Hepatocyte (in vitro differentiated cells): Measurements from ENCODE around the gene ZNF334. TPM values are rescaled to one million over a fixed set of nuclear protein-coding genes. Genes with fewer than 3 reads are reported as not detected.

ENCODE experiments used
- DNase-seq: peaks from one replicate; pipeline ENCODE4 v3.0.0-alpha.2; 2016; ENCODE audit warnings: low spot score
- H2AFZ ChIP-seq: fragments of 200-600 bp; sonication (generic); 2 replicates; pipeline ENCODE4 v1.6.0; 2016; ENCODE audit warnings: antibody characterized with exemption, mild to moderate bottlenecking
- H3K27ac ChIP-seq: fragments of 200-600 bp; sonication (generic); 2 replicates; pipeline ENCODE4 v1.5.1; 2016; ENCODE audit warnings: mild to moderate bottlenecking
- H3K27me3 ChIP-seq: fragments of 200-600 bp; sonication (generic); 2 replicates; pipeline ENCODE4 v1.6.1; 2016
- H3K36me3 ChIP-seq: fragments of 200-600 bp; sonication (generic); replicated peaks from 2 replicates; pipeline ENCODE4 v1.5.1; 2016; ENCODE audit warnings: low read depth; ENCODE audit not compliant: insufficient read depth
- H3K4me1 ChIP-seq: fragments of 200-600 bp; sonication (generic); 2 replicates; pipeline ENCODE4 v1.5.1; 2016; ENCODE audit warnings: mild to moderate bottlenecking, moderate library complexity; ENCODE audit not compliant: insufficient read depth
- H3K4me2 ChIP-seq: fragments of 200-600 bp; sonication (generic); 2 replicates; pipeline ENCODE4 v1.6.0; 2016
- H3K4me3 ChIP-seq: fragments of 200-600 bp; sonication (generic); 2 replicates; pipeline ENCODE4 v1.5.1; 2016; ENCODE audit warnings: mild to moderate bottlenecking
- H3K79me2 ChIP-seq: fragments of 200-600 bp; sonication (generic); 2 replicates; pipeline ENCODE4 v1.6.0; 2017; ENCODE audit warnings: mild to moderate bottlenecking
- H3K9me2 ChIP-seq: fragments of 200-600 bp; sonication (generic); replicated peaks from 2 replicates; pipeline ENCODE4 v1.6.0; 2017; ENCODE audit warnings: mild to moderate bottlenecking; ENCODE audit not compliant: insufficient read depth
- H3K9me3 ChIP-seq: fragments of 200-600 bp; sonication (generic); 2 replicates; pipeline ENCODE4 v1.5.1; 2016; ENCODE audit warnings: low read depth, mild to moderate bottlenecking
- H4K20me1 ChIP-seq: fragments of 200-600 bp; sonication (generic); 2 replicates; pipeline ENCODE4 v1.6.0; 2016; ENCODE audit warnings: mild to moderate bottlenecking; ENCODE audit not compliant: insufficient read depth, poor library complexity, severe bottlenecking
- CTCF ChIP-seq: fragments of 200-600 bp; sonication (generic); IDR thresholded peaks from 2 replicates; pipeline ENCODE4 v1.5.1; 2016; ENCODE audit warnings: antibody characterized with exemption, mild to moderate bottlenecking; ENCODE audit not compliant: poor library complexity
- EZH2 ChIP-seq: fragments of 200-600 bp; sonication (generic); IDR thresholded peaks from 2 replicates; pipeline ENCODE4 v1.6.1; 2016; ENCODE audit warnings: antibody characterized with exemption, mild to moderate bottlenecking, borderline replicate concordance
- EZH2phosphoT487 ChIP-seq: fragments of 200-600 bp; sonication (generic); IDR thresholded peaks from one replicate; pipeline ENCODE4 v1.6.1; 2018; ENCODE audit warnings: antibody characterized with exemption, mild to moderate bottlenecking, low read depth, moderate library complexity; ENCODE audit not compliant: unreplicated experiment, severe bottlenecking
- WGBS: methylation state at CpG from one replicate; pipeline ENCODE4 v1.1.6; 2016; ENCODE audit warnings: low lambda C conversion rate; ENCODE audit errors: missing lambda C conversion rate; 5-methylcytosine and 5-hydroxymethylcytosine counted together
- polyA plus RNA-seq: library from polyadenylated mRNA; unstranded; fragments of >200 nt; fragmentation: Nextera tagmentation; extraction: Ambion mirVana; gene quantifications from 2 replicates; pipeline ENCODE4 v1.2.1, GENCODE V29; 2016
- total RNA-seq: library from RNA; depleted of rRNA; stranded (reverse); fragments of >200 nt; gene quantifications from 2 replicates; pipeline ENCODE4 v1.2.3, GENCODE V29; 2014

ZNF334 gene
- total and polyA plus RNA-seq, 2 experiments from 2014 or later = 6.3 to 12.6 TPM

GRCh38 chr20:46547995-46548394, 34.6 kb upstream of the ZNF334 start:
- no peaks in the 10 kb centered on the region for H3K9me2 ChIP-seq
- no peak for DNase-seq
- no peak overlapping the region for H3K4me2 ChIP-seq
- no peak overlapping the region for H2AFZ ChIP-seq
- H3K27ac ChIP-seq = no peak overlapping the region
- H3K4me3 ChIP-seq = no peak overlapping the region
- H4K20me1 ChIP-seq = no peaks in the 10 kb centered on the region
- no peaks in the 10 kb centered on the region for H3K4me1 ChIP-seq
- no peak for TF ChIP-seq EZH2phosphoT487
- TF ChIP-seq EZH2 = no peak
- TF ChIP-seq CTCF = no peak
- no peaks in the 10 kb centered on the region for H3K36me3 ChIP-seq
- H3K79me2 ChIP-seq = no peaks in the 10 kb centered on the region
- H3K27me3 ChIP-seq = peaks cover 4% of the 10 kb centered on the region
- WGBS = 82% methylated on average over 6 of the region's 6 CpGs
- H3K9me3 ChIP-seq = no peaks in the 10 kb centered on the region

- H3K9me3 ChIP-seq = no peaks in the 10 kb centered on the region
- H2AFZ ChIP-seq = no peak overlapping the region
- TF ChIP-seq EZH2phosphoT487 (no peak), EZH2 (no peak), CTCF (no peak)
- no peak for DNase-seq
- no peaks in the 10 kb centered on the region for H4K20me1 ChIP-seq
- H3K4me3 ChIP-seq = no peak overlapping the region
- no peak overlapping the region for H3K4me2 ChIP-seq
- no peaks in the 10 kb centered on the region for H3K79me2 ChIP-seq
- no peak overlapping the region for H3K27ac ChIP-seq
- H3K4me1 ChIP-seq = no peaks in the 10 kb centered on the region
- H3K9me2 ChIP-seq = no peaks in the 10 kb centered on the region
- H3K36me3 ChIP-seq = no peaks in the 10 kb centered on the region
- peaks cover 4% of the 10 kb centered on the region for H3K27me3 ChIP-seq
- 87% methylated on average over 6 of the region's 6 CpGs for WGBS
Observed at GRCh38 chr20:46546936-46547335, 33.6 kb upstream of the ZNF334 start.

- DNase-seq = no peak
- H3K4me1 ChIP-seq = no peaks in the 10 kb centered on the region
- H3K27me3 ChIP-seq = peaks cover 4% of the 10 kb centered on the region
- 89% methylated on average over 3 of the region's 3 CpGs for WGBS
- no peaks in the 10 kb centered on the region for H3K9me2 ChIP-seq
- H2AFZ ChIP-seq = no peak overlapping the region
- no peaks in the 10 kb centered on the region for H4K20me1 ChIP-seq
- no peak overlapping the region for H3K4me3 ChIP-seq
- no peak overlapping the region for H3K4me2 ChIP-seq
- TF ChIP-seq EZH2phosphoT487 (no peak), CTCF (no peak), EZH2 (no peak)
- no peaks in the 10 kb centered on the region for H3K79me2 ChIP-seq
- H3K36me3 ChIP-seq = no peaks in the 10 kb centered on the region
- no peak overlapping the region for H3K27ac ChIP-seq
- no peaks in the 10 kb centered on the region for H3K9me3 ChIP-seq
Observed at GRCh38 chr20:46546298-46546697, 32.9 kb upstream of the ZNF334 start.

- no peaks in the 10 kb centered on the region for H4K20me1 ChIP-seq
- no peak overlapping the region for H3K4me2 ChIP-seq
- no peaks in the 10 kb centered on the region for H3K9me3 ChIP-seq
- H3K27me3 ChIP-seq = peaks cover 4% of the 10 kb centered on the region
- H3K79me2 ChIP-seq = no peaks in the 10 kb centered on the region
- H3K4me3 ChIP-seq = no peak overlapping the region
- no peak for DNase-seq
- 92% methylated on average over 9 of the region's 9 CpGs for WGBS
- H3K27ac ChIP-seq = no peak overlapping the region
- H3K4me1 ChIP-seq = no peaks in the 10 kb centered on the region
- no peaks in the 10 kb centered on the region for H3K9me2 ChIP-seq
- TF ChIP-seq EZH2 (no peak), EZH2phosphoT487 (no peak), CTCF (no peak)
- H2AFZ ChIP-seq = no peak overlapping the region
- no peaks in the 10 kb centered on the region for H3K36me3 ChIP-seq
Observed at GRCh38 chr20:46545827-46546138, 32.4 kb upstream of the ZNF334 start.
